ENCODE results near the gene P2RY13.

- TF ChIP-seq CTCF (IDR thresholded peaks at IDR 0.05), result no peak
- TF ChIP-seq MYBL2 (CRISPR knock-in tag; IDR thresholded peaks at IDR 0.05), result no peak
- no peak for TF ChIP-seq CBFB (CRISPR knock-in tag; IDR thresholded peaks at IDR 0.05; ENCODE audit: low read depth)
- no peak for TF ChIP-seq ZNF423 (CRISPR knock-in tag; IDR thresholded peaks at IDR 0.05)
These were observed 19.8 kb downstream of the P2RY13 start for GRCh38 chr3:151309566-151309965.
